Spleen (tissue), 11 donors: ENCODE data around the gene PRPH. TPM values are rescaled to one million over a fixed set of nuclear protein-coding genes. Genes with fewer than 3 reads are reported as not detected.
"Not testable (repeated sequence)": the region's sequence is repeated elsewhere in the genome, so short reads cannot be mapped to it uniquely, and the experiment has no call there.

Source experiments
- DNase-seq: peaks from one replicate; pipeline ENCODE4 v3.0.0-alpha.2; 2020
- H3K27ac ChIP-seq, 8 donors: fragments of 200-600 bp; sonication (generic) in 7 of 8; 1 replicate in 4 of 8; 2 replicates in 4 of 8; pipeline versions ENCODE4 v1.5.0 to v1.8.0; 2016 to 2021; ENCODE audit warnings: inconsistent platforms in 4 of 8, mild to moderate bottlenecking in 4 of 8, moderate library complexity in 1 of 8
- H3K27me3 ChIP-seq, 7 donors: fragments of 200-600 bp; sonication (generic) in 6 of 7; replicated peaks in 1 of 7; 1 replicate in 4 of 7; 2 replicates in 3 of 7; pipeline versions ENCODE4 v1.5.0 to v1.8.0; 2016 to 2021; ENCODE audit warnings: inconsistent platforms in 3 of 7, mild to moderate bottlenecking in 1 of 7
- H3K36me3 ChIP-seq, 6 donors: fragments of 200-600 bp; sonication (generic) in 5 of 6; 1 replicate in 4 of 6; 2 replicates in 2 of 6; pipeline versions ENCODE4 v1.5.0 to v1.8.0; 2016 to 2021; ENCODE audit warnings: inconsistent platforms in 2 of 6
- H3K4me1 ChIP-seq, 6 donors: fragments of 200-600 bp; sonication (generic) in 5 of 6; 1 replicate in 3 of 6; 2 replicates in 3 of 6; pipeline versions ENCODE4 v1.5.0 to v1.8.0; 2016 to 2021; ENCODE audit warnings: inconsistent platforms in 3 of 6
- H3K4me3 ChIP-seq, 8 donors: fragments of 200-600 bp; sonication (generic) in 7 of 8; 1 replicate in 4 of 8; 2 replicates in 4 of 8; pipeline versions ENCODE4 v1.5.0 to v1.8.0; 2016 to 2021; ENCODE audit warnings: inconsistent platforms in 4 of 8, mild to moderate bottlenecking in 4 of 8, moderate library complexity in 2 of 8
- H3K9me3 ChIP-seq, 8 donors: fragments of 200-600 bp; sonication (generic) in 7 of 8; 1 replicate in 4 of 8; 2 replicates in 4 of 8; pipeline versions ENCODE4 v1.5.0 to v1.8.0; 2016 to 2021; ENCODE audit warnings: inconsistent platforms in 4 of 8
- POLR2A ChIP-seq, 3 donors: fragments of 450-650 bp; IDR thresholded peaks; one replicate each; pipeline ENCODE4 v1.5.1; 2017; ENCODE audit warnings: antibody characterized with exemption in 3 of 3, mild to moderate bottlenecking in 1 of 3
- POLR2AphosphoS5 ChIP-seq, 3 donors: sonication (generic); formaldehyde crosslinking; IDR thresholded peaks; one replicate each; pipeline ENCODE4 v1.5.1; 2017; ENCODE audit warnings: antibody characterized with exemption in 3 of 3
- WGBS, 5 donors: extraction: QIAGEN DNeasy Blood & Tissue Kit in 3 of 5; methylation state at CpG; one replicate each; pipeline versions ENCODE4 v1.1.5 to v1.1.7; 2013 to 2018; 5-methylcytosine and 5-hydroxymethylcytosine counted together
- intact Hi-C: fragments of 100-400 bp; cut with DNase I; formaldehyde crosslinking; loops from one replicate; pipeline ENCODE4 v1.15.0; 2023; ENCODE audit warnings: low total_unique reads
- polyA plus RNA-seq, 3 donors: library from polyadenylated mRNA; stranded (reverse); fragments of 200-250 nt; gene quantifications; one replicate each; pipeline ENCODE4 v1.2.1, GENCODE V29; 2013
- total RNA-seq, 7 donors: library from RNA; depleted of rRNA in 3 of 7; stranded (reverse); fragments of >200 nt in 3 of 7; fragmentation: NEBNext Ultra II Directional in 4 of 7; extraction: Animal tissue kit (Norgen Biotek cat#: 25700) in 4 of 7; gene quantifications; one replicate each; pipeline versions ENCODE4 v1.1.0 to v1.2.1, GENCODE V29; 2016 to 2021
- TF ChIP-seq, protein P1 (sequence below), 11 experiments: fragments of 200-600 bp in 7 of 11; fragments of 450-650 bp in 4 of 11; sonication (generic) in 4 of 11; IDR thresholded peaks in 8 of 11; conservative IDR thresholded peaks in 3 of 11; 1 replicate in 7 of 11; 2 replicates in 4 of 11; pipeline versions ENCODE4 v1.4.0 to v1.8.0; 2016 to 2021; ENCODE audit warnings: antibody characterized with exemption in 11 of 11, inconsistent platforms in 4 of 11, mild to moderate bottlenecking in 1 of 11
- donor health status: healthy with polysubstance abuse.
- donor health status: DM: no; HTN: no; CAD: no; lungs with moderate emphysema.
- donor health status: DM: no; HTN: no; CAD: no.
- donor health status: Bipolar disorder and iron deficiency.
- donor health status: healthy.
- donor health status: DM: no; HTN: no; CAD: no.
- donor health status: DM: yes; HTN: yes; CAD: no.

Gene PRPH
- total and polyA plus RNA-seq, 10 donors, result 0.26 to 3.0 (median 1.0) TPM

DNA sequence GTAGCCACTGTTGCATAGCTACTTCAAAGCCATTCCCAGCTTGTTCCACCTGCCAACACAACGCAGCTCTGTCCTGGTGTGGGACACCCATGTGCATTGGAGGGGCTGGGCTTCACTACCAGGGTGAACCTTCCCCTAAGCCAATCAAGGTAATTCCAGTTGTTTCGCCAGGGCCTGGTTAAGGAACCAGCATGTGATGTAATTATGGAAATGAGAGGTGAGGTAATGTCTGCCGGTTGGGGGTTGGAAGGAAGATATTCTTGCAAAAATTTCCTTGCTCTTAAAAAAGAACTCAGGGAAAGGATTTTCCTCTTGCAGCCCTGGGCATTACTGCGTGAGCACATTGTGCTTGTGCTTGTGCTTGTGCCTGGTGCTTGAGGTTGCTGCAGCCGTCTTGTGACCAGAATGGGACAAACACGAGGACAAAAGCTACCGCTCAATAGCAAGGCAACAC lies 15.2 kb upstream of the PRPH start:
- TF ChIP-seq POLR2A (IDR thresholded peaks at IDR 0.05), result no peak
- no peak for TF ChIP-seq POLR2AphosphoS5 (IDR thresholded peaks at IDR 0.05)
- TF ChIP-seq, protein P1, sequence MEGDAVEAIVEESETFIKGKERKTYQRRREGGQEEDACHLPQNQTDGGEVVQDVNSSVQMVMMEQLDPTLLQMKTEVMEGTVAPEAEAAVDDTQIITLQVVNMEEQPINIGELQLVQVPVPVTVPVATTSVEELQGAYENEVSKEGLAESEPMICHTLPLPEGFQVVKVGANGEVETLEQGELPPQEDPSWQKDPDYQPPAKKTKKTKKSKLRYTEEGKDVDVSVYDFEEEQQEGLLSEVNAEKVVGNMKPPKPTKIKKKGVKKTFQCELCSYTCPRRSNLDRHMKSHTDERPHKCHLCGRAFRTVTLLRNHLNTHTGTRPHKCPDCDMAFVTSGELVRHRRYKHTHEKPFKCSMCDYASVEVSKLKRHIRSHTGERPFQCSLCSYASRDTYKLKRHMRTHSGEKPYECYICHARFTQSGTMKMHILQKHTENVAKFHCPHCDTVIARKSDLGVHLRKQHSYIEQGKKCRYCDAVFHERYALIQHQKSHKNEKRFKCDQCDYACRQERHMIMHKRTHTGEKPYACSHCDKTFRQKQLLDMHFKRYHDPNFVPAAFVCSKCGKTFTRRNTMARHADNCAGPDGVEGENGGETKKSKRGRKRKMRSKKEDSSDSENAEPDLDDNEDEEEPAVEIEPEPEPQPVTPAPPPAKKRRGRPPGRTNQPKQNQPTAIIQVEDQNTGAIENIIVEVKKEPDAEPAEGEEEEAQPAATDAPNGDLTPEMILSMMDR (IDR thresholded peaks at IDR 0.05 in 8 of 11, conservative IDR thresholded peaks at IDR 0.05 in 3 of 11), result no peak
- Histone ChIP-seq H3K9me3 (no peaks in the 10 kb centered on the region), H3K4me1 (peaks cover 0 to 12% (median 0%) of the 10 kb centered on the region in 6 donors), H3K4me3 (no peak overlapping the region), H3K36me3 (no peaks in the 10 kb centered on the region), H3K27ac (no peak overlapping the region), H3K27me3 (peaks cover 0 to 14% (median 0%) of the 10 kb centered on the region in 7 donors)
- intact Hi-C loops, result no loop called here
- DNase-seq, result peak; percentile 24
- 38 to 71% (median 59%) methylated on average over 7 of the region's 7 CpGs for WGBS, 5 donors

DNA sequence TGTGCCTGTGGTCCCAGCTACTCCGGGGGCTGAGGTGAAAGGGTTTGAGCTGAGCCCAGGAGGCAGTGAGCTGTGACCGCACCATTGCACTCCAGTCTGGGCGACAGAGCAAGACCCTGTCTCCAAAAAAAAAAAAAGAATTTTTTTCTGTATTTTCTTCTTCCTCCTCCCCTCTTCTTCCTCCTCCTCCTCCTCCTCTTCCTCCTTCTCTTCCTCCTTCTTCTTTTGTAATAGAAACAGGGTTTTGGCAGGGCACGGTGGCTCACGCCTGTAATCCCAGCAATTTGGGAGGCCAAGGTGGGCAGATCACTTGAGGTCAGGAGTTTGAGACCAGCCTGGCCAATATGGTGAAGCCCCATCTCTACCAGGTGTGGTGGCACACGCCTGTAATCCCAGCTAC lies 14.4 kb upstream of the PRPH start:
- H3K4me3 ChIP-seq, H3K27ac ChIP-seq, H3K9me3 ChIP-seq, intact Hi-C loops, H3K36me3 ChIP-seq: not testable (repeated sequence)
- DNase-seq, result peak; percentile 25
- 68 to 89% (median 77%) methylated on average over 6 of the region's 6 CpGs for WGBS, 5 donors
- Histone ChIP-seq H3K27me3 (peaks cover 0 to 21% (median 0%) of the 10 kb centered on the region in 7 donors), H3K4me1 (peaks cover 0 to 12% (median 0%) of the 10 kb centered on the region in 6 donors)

DNA sequence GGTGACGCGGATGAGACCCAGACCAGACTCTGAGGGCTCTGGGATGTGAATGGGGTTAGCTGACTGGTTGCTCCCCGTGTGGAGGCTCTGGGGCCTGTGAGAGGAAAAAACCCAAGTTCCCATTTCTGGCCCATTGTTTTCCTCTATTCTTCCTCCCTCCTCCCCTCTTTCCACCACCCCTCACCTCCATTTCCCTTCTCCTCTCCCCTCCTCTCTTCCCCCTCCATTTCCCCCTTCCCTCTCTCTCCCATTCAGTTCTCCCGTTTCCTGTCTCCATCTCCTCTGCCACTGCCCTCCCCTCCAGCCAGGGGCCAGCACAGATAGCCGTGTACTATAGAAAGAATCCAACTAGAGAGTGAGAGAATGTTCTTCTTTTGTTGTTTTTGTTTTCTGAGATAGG lies 12.6 kb upstream of the PRPH start:
- WGBS, 5 donors, result 69 to 88% (median 72%) methylated on average over 5 of the region's 5 CpGs
- DNase-seq, result no peak
- no peak overlapping the region for H3K27ac ChIP-seq
- H3K4me1 ChIP-seq, result peaks cover 0 to 12% (median 0%) of the 10 kb centered on the region in 6 donors
- TF ChIP-seq, protein P1 (IDR thresholded peaks at IDR 0.05 in 8 of 11, conservative IDR thresholded peaks at IDR 0.05 in 3 of 11), result no peak
- TF ChIP-seq POLR2AphosphoS5 (IDR thresholded peaks at IDR 0.05) (no peak), POLR2A (IDR thresholded peaks at IDR 0.05) (no peak)
- no peaks in the 10 kb centered on the region for H3K9me3 ChIP-seq
- H3K4me3 ChIP-seq, result no peak overlapping the region
- H3K36me3 ChIP-seq, result no peaks in the 10 kb centered on the region
- intact Hi-C loops, result no loop called here
- peaks cover 0 to 27% (median 0%) of the 10 kb centered on the region in 7 donors for H3K27me3 ChIP-seq

DNA sequence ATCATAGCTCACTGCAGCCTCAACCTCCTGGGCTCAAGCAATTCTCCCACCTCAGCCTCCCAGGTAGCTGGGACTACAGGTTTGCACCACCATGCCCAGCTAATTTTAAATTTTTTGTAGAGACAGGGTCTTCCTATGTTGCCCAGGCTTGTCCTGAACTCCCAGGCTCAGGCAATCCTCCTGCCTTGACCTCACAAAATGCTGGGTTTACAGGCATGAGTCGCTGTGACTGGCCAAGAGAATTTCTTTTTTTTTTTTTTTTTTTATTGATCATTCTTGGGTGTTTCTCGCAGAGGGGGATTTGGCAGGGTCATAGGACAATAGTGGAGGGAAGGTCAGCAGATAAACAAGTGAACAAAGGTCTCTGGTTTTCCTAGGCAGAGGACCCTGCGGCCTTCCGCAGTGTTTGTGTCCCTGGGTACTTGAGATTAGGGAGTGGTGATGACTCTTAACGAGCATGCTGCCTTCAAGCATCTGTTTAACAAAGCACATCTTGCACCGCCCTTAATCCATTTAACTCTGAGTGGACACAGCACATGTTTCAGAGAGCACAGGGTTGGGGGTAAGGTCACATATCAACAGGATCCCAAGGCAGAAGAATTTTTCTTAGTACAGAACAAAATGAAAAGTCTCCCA lies 12.1 kb upstream of the PRPH start:
- H3K4me3 ChIP-seq, H3K36me3 ChIP-seq, H3K9me3 ChIP-seq, H3K27ac ChIP-seq, intact Hi-C loops, DNase-seq: not testable (repeated sequence)
- peaks cover 0 to 33% (median 2%) of the 10 kb centered on the region in 7 donors for H3K27me3 ChIP-seq
- H3K4me1 ChIP-seq, result peaks cover 0 to 12% (median 0%) of the 10 kb centered on the region in 6 donors
- 69 to 94% (median 87%) methylated on average over 1 to 3 of the region's 6 CpGs for WGBS, 5 donors

DNA sequence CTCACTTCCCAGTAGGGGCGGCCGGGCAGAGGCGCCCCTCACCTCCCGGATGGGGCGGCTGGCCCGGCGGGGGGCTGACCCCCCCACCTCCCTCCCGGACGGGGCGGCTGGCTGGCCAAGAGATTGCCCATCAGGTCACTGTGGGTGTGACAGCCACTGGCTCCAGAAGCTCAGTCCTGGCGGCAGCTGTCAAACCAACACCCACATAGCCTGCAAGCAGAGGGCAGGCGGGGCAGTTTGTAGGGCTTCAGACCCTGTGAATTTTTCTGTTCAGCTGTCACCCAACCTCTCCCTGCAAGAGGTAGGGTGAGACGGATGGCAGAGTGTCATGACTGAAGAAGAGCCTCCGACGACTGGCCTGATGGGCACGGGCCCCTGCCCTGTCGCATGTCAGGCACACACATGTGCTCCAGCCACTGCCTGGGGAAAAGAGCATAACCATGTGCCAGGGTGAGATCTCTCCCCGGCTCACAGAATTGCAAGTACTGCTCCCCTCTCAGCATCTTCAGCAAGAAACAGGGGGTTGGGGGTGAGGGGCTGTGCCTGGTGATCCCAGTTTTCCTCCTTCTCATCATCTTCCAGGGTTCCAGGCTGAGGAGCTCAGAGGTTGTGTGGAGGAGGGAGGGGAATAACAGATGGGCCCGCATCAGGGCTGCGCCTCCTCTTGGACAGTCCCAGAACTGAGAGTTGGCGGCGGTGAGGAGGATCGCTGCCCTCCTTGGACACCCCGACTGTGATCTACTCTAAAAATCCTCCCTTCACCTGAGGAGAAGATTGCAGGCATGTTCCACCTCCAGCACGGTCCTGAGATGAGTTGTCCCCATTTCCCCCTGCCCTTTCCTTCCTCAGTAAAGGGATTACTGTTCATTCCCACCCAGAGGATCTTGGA lies 11.2 kb upstream of the PRPH start:
- no peaks in the 10 kb centered on the region for H3K9me3 ChIP-seq
- intact Hi-C loops, result no loop called here
- TF ChIP-seq POLR2A (IDR thresholded peaks at IDR 0.05) (no peak), POLR2AphosphoS5 (IDR thresholded peaks at IDR 0.05) (no peak)
- TF ChIP-seq, protein P1 (IDR thresholded peaks at IDR 0.05 in 8 of 11, conservative IDR thresholded peaks at IDR 0.05 in 3 of 11), result no peak
- DNase-seq, result no peak
- WGBS, 5 donors, result 79 to 92% (median 88%) methylated on average over 9 to 25 of the region's 25 CpGs
- H3K27ac ChIP-seq, result no peak overlapping the region
- no peak overlapping the region for H3K4me3 ChIP-seq
- H3K4me1 ChIP-seq, result peaks cover 0 to 17% (median 0%) of the 10 kb centered on the region in 6 donors
- no peaks in the 10 kb centered on the region for H3K36me3 ChIP-seq
- peaks cover 0 to 42% (median 5%) of the 10 kb centered on the region in 7 donors for H3K27me3 ChIP-seq
